Measurements from ENCODE around the gene NPIPA5.
"Not testable (repeated sequence)": the region's sequence is repeated elsewhere in the genome, so short reads cannot be mapped to it uniquely, and the experiment has no call there.

DNA sequence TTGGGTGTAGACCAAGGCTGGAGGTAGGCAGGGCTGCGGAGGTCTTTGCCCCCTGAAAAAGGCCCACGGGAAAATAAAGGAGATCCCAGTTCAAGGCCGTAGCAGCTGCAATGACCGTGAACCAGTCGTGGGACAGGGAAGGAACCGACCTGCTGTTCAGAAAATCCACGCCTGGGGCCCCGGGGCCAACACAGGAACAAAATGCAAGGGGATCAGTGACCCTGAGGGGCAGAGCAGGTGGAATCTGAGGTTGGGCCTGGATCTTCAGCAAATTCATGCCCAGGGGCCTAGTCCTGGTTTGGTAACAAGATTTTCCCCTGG is 18.4 kb upstream of the NPIPA5 start:
- TF ChIP-seq, protein P1, sequence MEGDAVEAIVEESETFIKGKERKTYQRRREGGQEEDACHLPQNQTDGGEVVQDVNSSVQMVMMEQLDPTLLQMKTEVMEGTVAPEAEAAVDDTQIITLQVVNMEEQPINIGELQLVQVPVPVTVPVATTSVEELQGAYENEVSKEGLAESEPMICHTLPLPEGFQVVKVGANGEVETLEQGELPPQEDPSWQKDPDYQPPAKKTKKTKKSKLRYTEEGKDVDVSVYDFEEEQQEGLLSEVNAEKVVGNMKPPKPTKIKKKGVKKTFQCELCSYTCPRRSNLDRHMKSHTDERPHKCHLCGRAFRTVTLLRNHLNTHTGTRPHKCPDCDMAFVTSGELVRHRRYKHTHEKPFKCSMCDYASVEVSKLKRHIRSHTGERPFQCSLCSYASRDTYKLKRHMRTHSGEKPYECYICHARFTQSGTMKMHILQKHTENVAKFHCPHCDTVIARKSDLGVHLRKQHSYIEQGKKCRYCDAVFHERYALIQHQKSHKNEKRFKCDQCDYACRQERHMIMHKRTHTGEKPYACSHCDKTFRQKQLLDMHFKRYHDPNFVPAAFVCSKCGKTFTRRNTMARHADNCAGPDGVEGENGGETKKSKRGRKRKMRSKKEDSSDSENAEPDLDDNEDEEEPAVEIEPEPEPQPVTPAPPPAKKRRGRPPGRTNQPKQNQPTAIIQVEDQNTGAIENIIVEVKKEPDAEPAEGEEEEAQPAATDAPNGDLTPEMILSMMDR (IDR thresholded peaks at IDR 0.05) = not testable (repeated sequence)
- TF ChIP-seq EP300 (IDR thresholded peaks at IDR 0.05); POLR2A (IDR thresholded peaks at IDR 0.05; ENCODE audit: low read depth); POLR2AphosphoS5 (IDR thresholded peaks at IDR 0.05): not testable (repeated sequence)
